RWPE1 (cell line): Measurements from ENCODE around the gene KCNMA1.
A peak's percentile ranks its signal among the peaks of the same experiment; 100 is the strongest.

Experiments used
- CTCF ChIA-PET: fragments of 350-600 bp; sonication (Branson Sonifier 250); formaldehyde crosslinking; extraction: SDS; loops from one replicate; lab custom pipeline; 2021; lab: Yijun Ruan, JAX
- POLR2A ChIA-PET: fragments of 400-600 bp; formaldehyde crosslinking; extraction: SDS; loops from one replicate; lab custom pipeline; 2020; ENCODE audit warnings: antibody characterized with exemption; ENCODE audit not compliant: low non-redundant PET; lab: Yijun Ruan, JAX
- DNase-seq: peaks from one replicate; pipeline ENCODE4 v3.0.0; 2012; ENCODE audit warnings: low spot score
- H3K27ac ChIP-seq: fragments of 450-650 bp; 2 replicates; pipeline ENCODE4 v1.5.1; 2017
- CTCF ChIP-seq: fragments of 450-650 bp; conservative IDR thresholded peaks from 2 replicates; pipeline ENCODE4 v1.5.1; 2017; ENCODE audit warnings: low read depth, mild to moderate bottlenecking

The KCNMA1 gene

GRCh38 chr10:77195101-77195500, 442.5 kb downstream of the KCNMA1 start:
- CTCF ChIA-PET, result no interaction called here
- H3K27ac ChIP-seq, result no peak overlapping the region
- POLR2A ChIA-PET, result no interaction called here
- peak; percentile 54 for DNase-seq
- no peak for TF ChIP-seq CTCF

GRCh38 chr10:77193001-77193400, 444.6 kb downstream of the KCNMA1 start:
- CTCF ChIA-PET, result interaction anchor here (0.7 kb wide), 1 partner anchor 924 kb away, joined by 4 read pairs; no protein-coding TSS in a partner anchor

GRCh38 chr10:77192402-77192801, 445.2 kb downstream of the KCNMA1 start:
- POLR2A ChIA-PET, result no interaction called here
- DNase-seq, result no peak
- H3K27ac ChIP-seq, result no peak overlapping the region
- TF ChIP-seq CTCF, result no peak
- CTCF ChIA-PET, result no interaction called here

More at GRCh38 chr10:77193001-77193400, 444.6 kb downstream of the KCNMA1 start:
- no peak for DNase-seq
- POLR2A ChIA-PET, result no interaction called here
- no peak overlapping the region for H3K27ac ChIP-seq
- no peak for TF ChIP-seq CTCF

- POLR2A ChIA-PET, result no interaction called here
Measured at GRCh38 chr10:77191324-77192049, 446.1 kb downstream of the KCNMA1 start.

GRCh38 chr10:77190291-77190690, 447.3 kb downstream of the KCNMA1 start:
- no peak for TF ChIP-seq CTCF
- ChIA-PET CTCF (no interaction called here), POLR2A (no interaction called here)
- DNase-seq, result no peak
- H3K27ac ChIP-seq, result no peak overlapping the region

More at GRCh38 chr10:77191324-77192049, 446.1 kb downstream of the KCNMA1 start:
- TF ChIP-seq CTCF, result no peak
- CTCF ChIA-PET, result interaction anchor here (0.6 kb wide), 1 partner anchor 408 kb away, joined by 3 read pairs; no protein-coding TSS in a partner anchor
- no peak overlapping the region for H3K27ac ChIP-seq
- no peak for DNase-seq

GRCh38 chr10:77189520-77189919, 448.1 kb downstream of the KCNMA1 start:
- CTCF ChIA-PET, result interaction anchor here (0.7 kb wide), 1 partner anchor 583 kb away, joined by 3 read pairs; no protein-coding TSS in a partner anchor
- H3K27ac ChIP-seq, result no peak overlapping the region

More at GRCh38 chr10:77189520-77189919, 448.1 kb downstream of the KCNMA1 start:
- TF ChIP-seq CTCF, result no peak
- POLR2A ChIA-PET, result no interaction called here
- no peak for DNase-seq
